HG03432 (cell line): ENCODE results near the gene FRYL.

Experiments used
- ATAC-seq: cut with Tn5 transposase; IDR thresholded peaks from one replicate; pipeline ENCODE4 v1.9.1; 2021; ENCODE audit warnings: mild to moderate bottlenecking, moderate library complexity; ENCODE audit not compliant: unreplicated experiment

FRYL gene

GRCh38 chr4:48570646-48571220 is 209.3 kb downstream of the FRYL start:
- ATAC-seq = no peak

GRCh38 chr4:48566034-48566384 is 214.1 kb downstream of the FRYL start:
- no peak for ATAC-seq

GRCh38 chr4:48565362-48566033 is 214.6 kb downstream of the FRYL start:
- ATAC-seq = peak; percentile 54

- ATAC-seq = no peak
These were observed 215.9 kb downstream of the FRYL start for GRCh38 chr4:48564151-48564550.

GRCh38 chr4:48558819-48559218 is 221.3 kb downstream of the FRYL start:
- no peak for ATAC-seq

GRCh38 chr4:48558026-48558425 is 222.1 kb downstream of the FRYL start:
- ATAC-seq = no peak

GRCh38 chr4:48557478-48557877 is 222.6 kb downstream of the FRYL start:
- no peak for ATAC-seq

- ATAC-seq = no peak
These were observed 223.8 kb downstream of the FRYL start for GRCh38 chr4:48556268-48556667.

- ATAC-seq = no peak
These were observed 225.5 kb downstream of the FRYL start for GRCh38 chr4:48554606-48555005.

- no peak for ATAC-seq
These were observed 226.4 kb downstream of the FRYL start for GRCh38 chr4:48553720-48554119.

GRCh38 chr4:48546336-48546735 is 233.7 kb downstream of the FRYL start:
- no peak for ATAC-seq

GRCh38 chr4:48543796-48544195 is 236.3 kb downstream of the FRYL start:
- no peak for ATAC-seq

GRCh38 chr4:48542888-48543287 is 237.2 kb downstream of the FRYL start:
- no peak for ATAC-seq

- no peak for ATAC-seq
These were observed 240.5 kb downstream of the FRYL start for GRCh38 chr4:48539597-48539996.

GRCh38 chr4:48538358-48538757 is 241.7 kb downstream of the FRYL start:
- ATAC-seq = no peak

- no peak for ATAC-seq
These were observed 253.7 kb downstream of the FRYL start for GRCh38 chr4:48526406-48526805.

- no peak for ATAC-seq
These were observed 261.9 kb downstream of the FRYL start for GRCh38 chr4:48518143-48518542.

- ATAC-seq = no peak
These were observed 270.5 kb downstream of the FRYL start for GRCh38 chr4:48509543-48509942.

GRCh38 chr4:48506716-48507115 is 273.4 kb downstream of the FRYL start:
- ATAC-seq = no peak

GRCh38 chr4:48504352-48504751 is 275.7 kb downstream of the FRYL start:
- no peak for ATAC-seq

- no peak for ATAC-seq
These were observed 276.1 kb downstream of the FRYL start for GRCh38 chr4:48504026-48504330.

- ATAC-seq = no peak
These were observed 276.6 kb downstream of the FRYL start for GRCh38 chr4:48503233-48504025.
